Posterior vena cava (tissue), 2 donors: ENCODE results near the gene TBP. TPM values are rescaled to one million over a fixed set of nuclear protein-coding genes. Genes with fewer than 3 reads are reported as not detected.

Source experiments
- DNase-seq: peaks from one replicate; pipeline ENCODE4 v3.0.0-alpha.2; 2020; ENCODE audit warnings: low spot score
- intact Hi-C, 2 donors: fragments of 100-400 bp; cut with DNase I; formaldehyde crosslinking; loops; one replicate each; pipeline versions ENCODE4 v1.14.1 to v1.14.2; 2022 to 2023
- total RNA-seq, 2 donors: library from RNA; stranded (reverse); fragmentation: NEBNext Ultra II Directional; extraction: Animal tissue kit (Norgen Biotek cat#: 25700); gene quantifications; one replicate each; pipeline ENCODE4 v1.2.1, GENCODE V29; 2021
- donor health status: DM: yes; HTN: yes; CAD: no.
- donor health status: DM: yes; HTN: yes; CAD: no.

The TBP gene
- total RNA-seq, 2 donors from 2014 or later, result 9.7 to 13.1 TPM

GRCh38 chr6:170532867-170533488 lies 21.2 kb upstream of the TBP start:
- no peak for DNase-seq
- intact Hi-C loops, result loop anchor here in 1 of 2 donors (5.0 kb wide), 1 partner anchor 746 kb away; no protein-coding TSS in a partner anchor

GRCh38 chr6:170533792-170534191 lies 20.4 kb upstream of the TBP start:
- intact Hi-C loops, result loop anchor here in 1 of 2 donors (5.0 kb wide), 1 partner anchor 746 kb away; no protein-coding TSS in a partner anchor

GRCh38 chr6:170535004-170535403 lies 19.2 kb upstream of the TBP start:
- intact Hi-C loops, result loop anchor here in 1 of 2 donors (5.0 kb wide), 1 partner anchor 1353 kb away; no protein-coding TSS in a partner anchor
- no peak for DNase-seq

More at GRCh38 chr6:170533792-170534191, 20.4 kb upstream of the TBP start:
- DNase-seq, result no peak

- DNase-seq, result no peak
- intact Hi-C loops, result loop anchor here in 1 of 2 donors (5.0 kb wide), 1 partner anchor 1354 kb away; no protein-coding TSS in a partner anchor
Observed at GRCh38 chr6:170536671-170537070, 17.5 kb upstream of the TBP start.

- intact Hi-C loops, result loop anchor here in 1 of 2 donors (5.0 kb wide), 1 partner anchor 1355 kb away; no protein-coding TSS in a partner anchor
- DNase-seq, result no peak
Observed at GRCh38 chr6:170537329-170537728, 16.8 kb upstream of the TBP start.

- DNase-seq, result no peak
- intact Hi-C loops, result no loop called here
Observed at GRCh38 chr6:170542031-170542719, 12.0 kb upstream of the TBP start.

- no peak for DNase-seq
- intact Hi-C loops, result no loop called here
Observed at GRCh38 chr6:170545405-170545804, 8.8 kb upstream of the TBP start.

- intact Hi-C loops, result no loop called here
- DNase-seq, result peak; percentile 98
Observed at GRCh38 chr6:170552765-170553533, 1.2 kb upstream of the TBP start, which contains the start of gene PSMB1. TSS of gene PSMB1 (minus strand) at chr6:170553307. CDS start at chr6:170553242, 65 bp downstream.

GRCh38 chr6:170553534-170554012 lies 596 bp upstream of the TBP start:
- no peak for DNase-seq

GRCh38 chr6:170554796-170555137 lies 598 bp downstream of the TBP start:
- intact Hi-C loops, result no loop called here
- no peak for DNase-seq

More at GRCh38 chr6:170553534-170554012, 596 bp upstream of the TBP start:
- intact Hi-C loops, result no loop called here

GRCh38 chr6:170555305-170555704 lies 1.1 kb downstream of the TBP start:
- no peak for DNase-seq
- intact Hi-C loops, result no loop called here

- intact Hi-C loops, result no loop called here
- no peak for DNase-seq
Observed at GRCh38 chr6:170561555-170561954, 7.4 kb downstream of the TBP start.

- intact Hi-C loops, result no loop called here
- DNase-seq, result no peak
Observed at GRCh38 chr6:170564936-170565530, 10.9 kb downstream of the TBP start.

- intact Hi-C loops, result no loop called here
- DNase-seq, result no peak
Observed at GRCh38 chr6:170572704-170573466, 18.7 kb downstream of the TBP start.

GRCh38 chr6:170575250-170575649 lies 21.1 kb downstream of the TBP start:
- intact Hi-C loops, result no loop called here
- no peak for DNase-seq

- no peak for DNase-seq
- intact Hi-C loops, result no loop called here
Observed at GRCh38 chr6:170578909-170579308, 24.7 kb downstream of the TBP start.

GRCh38 chr6:170583756-170584180 lies 29.6 kb downstream of the TBP start:
- intact Hi-C loops, result no loop called here
- DNase-seq, result no peak

GRCh38 chr6:170584181-170584953 lies 30.2 kb downstream of the TBP start, which contains the start of gene PDCD2:
TSS of gene PDCD2 (minus strand) at chr6:170584637. CDS start at chr6:170584581, 56 bp downstream.
- DNase-seq, result peak; percentile 98
- intact Hi-C loops, result no loop called here
